Duodenal mucosa (tissue), 2 donors: Measurements from ENCODE around the gene MPI.

Experiments
- H3K27ac ChIP-seq: one replicate; pipeline ENCODE4 v1.7.0; 2013; ENCODE audit warnings: low read depth, low read length
- H3K27me3 ChIP-seq, 2 donors: one replicate each; pipeline ENCODE4 v1.7.0; 2013; ENCODE audit warnings: low read length in 2 of 2, control low read depth in 1 of 2; ENCODE audit not compliant: insufficient read depth in 2 of 2, control insufficient read depth in 1 of 2
- H3K36me3 ChIP-seq, 2 donors: one replicate each; pipeline ENCODE4 v1.7.0; 2013; ENCODE audit warnings: low read length in 2 of 2, control low read depth in 1 of 2; ENCODE audit not compliant: insufficient read depth in 2 of 2, control insufficient read depth in 1 of 2
- H3K4me1 ChIP-seq, 2 donors: one replicate each; pipeline ENCODE4 v1.7.0; 2013; ENCODE audit warnings: low read length in 2 of 2, control low read depth in 1 of 2; ENCODE audit not compliant: insufficient read depth in 2 of 2, control insufficient read depth in 1 of 2
- H3K4me3 ChIP-seq, 2 donors: one replicate each; pipeline ENCODE4 v1.7.0; 2013; ENCODE audit warnings: low read length in 2 of 2, low read depth in 1 of 2
- H3K9ac ChIP-seq, 2 donors: one replicate each; pipeline ENCODE4 v1.7.0; 2013; ENCODE audit warnings: low read length in 2 of 2, low read depth in 1 of 2
- H3K9me3 ChIP-seq, 2 donors: one replicate each; pipeline ENCODE4 v1.7.0; 2013; ENCODE audit warnings: low read length in 2 of 2, control low read depth in 1 of 2; ENCODE audit not compliant: control insufficient read depth in 1 of 2

MPI gene

DNA sequence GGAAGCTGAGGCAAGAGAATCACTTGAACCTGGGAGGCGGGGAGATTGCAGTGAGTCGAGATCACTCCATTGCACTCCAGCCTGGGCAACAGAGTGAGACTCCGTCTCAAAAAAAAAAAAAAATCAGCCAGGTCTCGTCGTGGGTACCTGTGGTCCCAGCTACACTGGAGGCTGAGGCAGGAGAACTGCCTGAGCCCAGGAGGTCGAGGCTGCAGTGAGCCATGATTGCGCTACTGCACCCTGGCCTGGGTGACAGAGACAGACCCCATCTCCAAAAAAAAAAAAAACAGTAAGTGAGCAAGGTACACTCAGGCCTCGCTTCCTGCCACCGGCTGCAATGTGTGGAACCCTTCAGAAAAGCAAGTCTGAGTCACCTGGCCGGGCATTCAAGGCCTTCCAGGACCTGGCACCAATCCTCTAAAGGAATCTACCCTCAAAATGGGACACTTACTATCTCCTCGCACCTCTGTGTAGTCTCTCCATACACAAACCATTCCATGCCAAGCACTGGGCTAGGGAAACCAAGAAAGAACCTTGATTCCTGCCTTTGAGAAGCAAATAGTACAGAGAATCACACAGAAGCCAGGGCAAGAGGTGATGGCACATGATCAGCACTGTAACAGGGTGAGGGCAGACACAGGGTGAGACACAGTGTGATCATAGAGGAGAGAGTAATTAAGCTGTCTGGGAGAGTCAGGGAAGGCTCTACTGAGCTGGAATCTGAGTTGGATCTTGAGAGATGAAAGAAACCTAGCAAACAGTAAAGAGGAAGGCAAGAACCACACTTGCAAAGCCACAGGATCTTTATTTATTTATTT, 26.4 kb upstream of the MPI start:
- Histone ChIP-seq H3K27ac (no peak overlapping the region), H3K9ac (no peak overlapping the region), H3K27me3 (no peaks in the 10 kb centered on the region), H3K9me3 (no peaks in the 10 kb centered on the region), H3K36me3 (peaks cover under 1 to 3% of the 10 kb centered on the region in 2 donors), H3K4me1 (peaks cover 41 to 57% of the 10 kb centered on the region in 2 donors), H3K4me3 (no peak overlapping the region)

DNA sequence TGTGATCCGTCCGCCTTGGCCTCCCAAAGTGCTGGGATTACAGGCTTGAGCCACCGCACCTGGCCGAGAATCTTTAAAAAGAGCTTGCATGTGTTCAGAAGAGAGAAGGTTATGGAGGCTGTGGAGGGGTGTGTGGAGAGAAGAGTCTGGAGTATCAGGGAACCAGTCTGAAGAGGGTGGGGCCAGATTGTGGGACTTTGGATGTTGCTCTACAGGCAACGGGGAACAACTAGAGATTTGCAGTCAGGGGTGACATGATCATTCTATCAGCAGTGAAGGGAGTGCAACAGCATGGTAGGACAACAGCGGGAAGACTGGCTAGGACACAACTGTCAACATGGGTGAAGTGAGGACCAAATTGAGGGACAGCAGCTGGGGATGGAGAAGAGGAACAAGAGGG, 25.5 kb upstream of the MPI start:
- Histone ChIP-seq H3K4me3 (no peak overlapping the region), H3K9me3 (no peaks in the 10 kb centered on the region), H3K27me3 (no peaks in the 10 kb centered on the region), H3K36me3 (peaks cover 0 to 3% of the 10 kb centered on the region in 2 donors), H3K27ac (no peak overlapping the region), H3K4me1 (peaks cover 42 to 59% of the 10 kb centered on the region in 2 donors), H3K9ac (no peak overlapping the region)

DNA sequence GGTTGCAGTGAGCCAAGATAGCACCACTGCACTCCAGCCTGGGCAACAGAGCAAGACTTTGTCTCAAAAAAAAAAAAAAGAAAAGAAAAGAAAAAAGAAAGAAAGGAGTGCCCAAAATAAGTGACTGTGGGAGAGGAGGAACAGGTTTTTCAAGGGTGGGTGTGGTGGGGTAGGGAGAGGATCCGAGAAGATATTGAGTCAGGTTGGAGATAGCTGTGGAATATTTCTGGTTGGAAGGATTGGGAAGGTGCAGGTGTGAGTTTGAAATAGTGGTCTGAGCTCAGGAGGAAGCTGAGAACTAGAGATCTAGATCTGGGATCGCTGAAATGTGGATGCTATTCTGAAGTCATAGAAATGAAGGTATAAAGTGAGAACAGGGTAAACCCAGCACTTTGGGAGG, 24.5 kb upstream of the MPI start:
- H3K27ac ChIP-seq, result no peak overlapping the region
- H3K27me3 ChIP-seq, result no peaks in the 10 kb centered on the region
- H3K36me3 ChIP-seq, result peaks cover 0 to 3% of the 10 kb centered on the region in 2 donors
- no peak overlapping the region for H3K4me3 ChIP-seq
- H3K4me1 ChIP-seq, result peaks cover 49 to 63% of the 10 kb centered on the region in 2 donors
- H3K9ac ChIP-seq, result no peak overlapping the region
- no peaks in the 10 kb centered on the region for H3K9me3 ChIP-seq

- Histone ChIP-seq H3K4me1 (peaks cover 57 to 71% of the 10 kb centered on the region in 2 donors), H3K9me3 (no peaks in the 10 kb centered on the region), H3K27ac (peak overlapping the region; percentile 13), H3K9ac (no peak overlapping the region), H3K4me3 (no peak overlapping the region), H3K36me3 (peaks cover 0 to 3% of the 10 kb centered on the region in 2 donors), H3K27me3 (no peaks in the 10 kb centered on the region)
These were observed 23.8 kb upstream of the MPI start for GRCh38 chr15:74866090-74866489.

DNA sequence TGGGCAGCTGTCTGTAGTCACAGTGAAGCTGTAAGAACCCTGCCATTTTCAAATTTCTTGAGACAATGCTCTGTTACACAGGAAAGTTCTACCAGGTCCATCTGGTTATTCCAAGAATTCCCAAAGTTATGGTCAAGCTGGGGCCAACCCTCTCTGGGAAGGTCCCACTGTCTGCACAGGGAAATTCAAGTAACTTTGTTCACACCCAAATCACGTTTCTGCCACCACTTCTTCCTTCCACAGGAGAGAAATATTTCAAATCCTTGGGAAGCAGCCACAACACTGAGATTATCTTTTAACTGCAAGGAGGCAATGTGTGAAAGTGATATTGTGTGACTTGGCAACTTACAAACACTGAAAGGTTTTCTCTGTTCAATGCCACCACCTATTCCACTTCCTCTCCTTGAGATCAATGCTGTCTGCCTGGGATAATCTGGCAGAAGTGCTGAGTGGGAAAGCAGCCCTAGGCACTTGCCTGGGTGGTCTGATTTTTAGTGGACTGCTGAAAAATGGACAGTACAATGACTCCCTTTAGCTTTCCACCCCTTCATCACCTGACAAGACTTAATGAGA, 22.3 kb upstream of the MPI start:
- H3K9ac ChIP-seq, result no peak overlapping the region
- peaks cover 0 to 3% of the 10 kb centered on the region in 2 donors for H3K36me3 ChIP-seq
- peak overlapping the region; percentile 38 to 43 for H3K4me3 ChIP-seq
- peaks cover 62 to 84% of the 10 kb centered on the region in 2 donors for H3K4me1 ChIP-seq
- H3K27ac ChIP-seq, result peak overlapping the region; percentile 53
- H3K9me3 ChIP-seq, result no peaks in the 10 kb centered on the region
- no peaks in the 10 kb centered on the region for H3K27me3 ChIP-seq

- H3K4me1 ChIP-seq, result peaks cover 62 to 86% of the 10 kb centered on the region in 2 donors
- H3K4me3 ChIP-seq, result peak overlapping the region in 1 of 2 donors; percentile 38
- no peaks in the 10 kb centered on the region for H3K9me3 ChIP-seq
- H3K27me3 ChIP-seq, result no peaks in the 10 kb centered on the region
- H3K9ac ChIP-seq, result peak overlapping the region in 1 of 2 donors; percentile 16
- H3K27ac ChIP-seq, result peak overlapping the region; percentile 53
- H3K36me3 ChIP-seq, result peaks cover 0 to 3% of the 10 kb centered on the region in 2 donors
These were observed 21.8 kb upstream of the MPI start for GRCh38 chr15:74868059-74868458.

GRCh38 chr15:74869372-74869725, 20.5 kb upstream of the MPI start:
- Histone ChIP-seq H3K9ac (peak overlapping the region; percentile 57 to 61), H3K4me3 (peak overlapping the region; percentile 54 to 60), H3K9me3 (no peaks in the 10 kb centered on the region), H3K36me3 (no peaks in the 10 kb centered on the region), H3K27me3 (no peaks in the 10 kb centered on the region), H3K4me1 (peaks cover 61 to 84% of the 10 kb centered on the region in 2 donors), H3K27ac (peak overlapping the region; percentile 84)

GRCh38 chr15:74869726-74870407, 20.0 kb upstream of the MPI start:
- Histone ChIP-seq H3K4me1 (peaks cover 58 to 80% of the 10 kb centered on the region in 2 donors), H3K9me3 (no peaks in the 10 kb centered on the region), H3K27ac (peak overlapping the region; percentile 84), H3K36me3 (no peaks in the 10 kb centered on the region), H3K4me3 (peak overlapping the region; percentile 54 to 60), H3K27me3 (no peaks in the 10 kb centered on the region), H3K9ac (peak overlapping the region; percentile 57 to 61)

DNA sequence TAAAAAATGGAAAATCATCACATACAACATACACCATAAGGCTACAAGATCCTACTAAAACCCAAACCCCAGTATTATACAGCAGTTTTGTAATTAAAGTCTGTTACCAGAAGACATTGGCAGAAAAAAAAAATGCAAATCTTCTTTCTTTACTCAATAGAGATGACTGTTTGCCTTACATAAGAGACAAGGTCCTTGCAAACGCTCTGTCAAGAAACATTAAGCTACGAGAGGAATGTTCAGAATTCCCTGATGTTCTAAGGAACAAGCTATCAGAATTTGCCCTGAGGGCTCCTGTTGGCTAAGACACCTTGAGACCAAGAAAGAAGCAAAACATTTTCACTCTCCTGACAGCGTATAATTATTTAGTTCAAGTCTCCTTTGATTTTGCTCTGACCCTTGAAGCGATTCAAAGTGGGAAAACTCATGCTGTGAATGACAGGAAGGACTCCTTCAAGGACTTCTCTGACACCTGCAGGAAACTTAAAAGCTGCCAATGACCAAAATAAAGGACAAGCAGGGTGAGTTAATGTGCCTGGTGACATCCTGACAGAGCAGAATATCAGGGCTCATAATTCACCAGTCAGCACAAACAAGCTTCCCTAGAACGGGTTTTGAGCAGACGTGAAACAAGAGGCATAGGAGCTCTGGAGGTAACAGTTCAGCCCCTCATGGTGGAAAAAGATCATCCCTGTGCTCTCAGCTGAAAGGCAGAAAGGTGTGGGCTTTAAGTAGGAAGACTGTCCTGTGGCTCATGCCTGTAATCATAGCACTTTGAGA, 19.2 kb upstream of the MPI start:
- Histone ChIP-seq H3K27ac (peak overlapping the region; percentile 84), H3K4me3 (peak overlapping the region; percentile 54 to 60), H3K9me3 (no peaks in the 10 kb centered on the region), H3K36me3 (no peaks in the 10 kb centered on the region), H3K27me3 (no peaks in the 10 kb centered on the region), H3K4me1 (peaks cover 54 to 76% of the 10 kb centered on the region in 2 donors), H3K9ac (peak overlapping the region; percentile 57 to 61)
